CD4-positive, CD25-positive, alpha-beta regulatory T cell (primary cell): Measurements from ENCODE around the gene BST1. TPM values are rescaled to one million over a fixed set of nuclear protein-coding genes. Genes with fewer than 3 reads are reported as not detected.

ENCODE experiments used
- ATAC-seq, 2 donors: fragments of 150-1000 bp; cut with Tn5 transposase; one replicate each; pipeline ENCODE4 v1.10.0; 2021; ENCODE audit warnings: low read depth in 2 of 2, moderate number of reproducible peaks in 2 of 2, moderate library complexity in 1 of 2
- DNase-seq, 3 donors: peaks; one replicate each; pipeline versions ENCODE4 v3.0.0 to v3.0.0-alpha.2; 2012 to 2022; ENCODE audit warnings: mixed read lengths in 1 of 3
- H3K27ac ChIP-seq: one replicate; pipeline ENCODE4 v1.7.0; 2013; ENCODE audit warnings: mild to moderate bottlenecking, low read length; ENCODE audit not compliant: insufficient read depth, poor library complexity, severe bottlenecking
- H3K27me3 ChIP-seq: one replicate; pipeline ENCODE4 v1.7.0; 2013; ENCODE audit warnings: low read length; ENCODE audit not compliant: control insufficient read depth, insufficient read depth
- H3K36me3 ChIP-seq: one replicate; pipeline ENCODE4 v1.7.0; 2013; ENCODE audit warnings: mild to moderate bottlenecking, low read length, moderate library complexity; ENCODE audit not compliant: control insufficient read depth, insufficient read depth
- H3K4me1 ChIP-seq: 2 replicates; pipeline ENCODE4 v1.7.0; 2013; ENCODE audit warnings: mild to moderate bottlenecking, low read length; ENCODE audit not compliant: insufficient read depth, control insufficient read depth, poor library complexity, severe bottlenecking
- H3K4me3 ChIP-seq: one replicate; pipeline ENCODE4 v1.7.0; 2013; ENCODE audit warnings: low read depth, mild to moderate bottlenecking, low read length, moderate library complexity
- H3K9me3 ChIP-seq, 2 experiments: 1 replicate in 1 of 2; 2 replicates in 1 of 2; pipeline ENCODE4 v1.7.0; 2013; ENCODE audit warnings: low read length in 2 of 2, mild to moderate bottlenecking in 1 of 2, moderate library complexity in 1 of 2; ENCODE audit not compliant: control insufficient read depth in 2 of 2
- H3K27ac Mint-ChIP-seq, 3 donors: one replicate each; pipeline ENCODE4 v1.8.0; 2020 to 2022; ENCODE audit warnings: mild to moderate bottlenecking in 3 of 3, mixed read lengths in 3 of 3, moderate library complexity in 2 of 3
- H3K27me3 Mint-ChIP-seq: one replicate; pipeline ENCODE4 v1.8.0; 2022; ENCODE audit warnings: mild to moderate bottlenecking, mixed read lengths
- H3K36me3 Mint-ChIP-seq: one replicate; pipeline ENCODE4 v1.8.0; 2020; ENCODE audit warnings: mixed read lengths
- H3K4me1 Mint-ChIP-seq, 4 donors: one replicate each; pipeline ENCODE4 v1.8.0; 2020 to 2022; ENCODE audit warnings: mixed read lengths in 4 of 4, mild to moderate bottlenecking in 1 of 4
- H3K4me3 Mint-ChIP-seq, 4 donors: one replicate each; pipeline ENCODE4 v1.8.0; 2020 to 2022; ENCODE audit warnings: mild to moderate bottlenecking in 4 of 4, mixed read lengths in 4 of 4, moderate library complexity in 3 of 4
- H3K9me3 Mint-ChIP-seq, 7 donors: one replicate each; pipeline ENCODE4 v1.8.0; 2020 to 2022; ENCODE audit warnings: mixed read lengths in 7 of 7, mild to moderate bottlenecking in 3 of 7, moderate library complexity in 2 of 7
- polyA plus RNA-seq, 4 donors: library from polyadenylated mRNA; unstranded; fragments of 300-500 nt; fragmentation: Illumina TruSeq; gene quantifications; one replicate each; pipeline ENCODE4 v1.2.3, GENCODE V29; 2021
- total RNA-seq: library from RNA; stranded (reverse); gene quantifications from one replicate; pipeline ENCODE4 v1.2.3, GENCODE V29; 2022

BST1 gene
- total and polyA plus RNA-seq, 5 donors from 2014 or later, result 0.27 to 6.5 (median 1.5) TPM; not detected in 1

DNA sequence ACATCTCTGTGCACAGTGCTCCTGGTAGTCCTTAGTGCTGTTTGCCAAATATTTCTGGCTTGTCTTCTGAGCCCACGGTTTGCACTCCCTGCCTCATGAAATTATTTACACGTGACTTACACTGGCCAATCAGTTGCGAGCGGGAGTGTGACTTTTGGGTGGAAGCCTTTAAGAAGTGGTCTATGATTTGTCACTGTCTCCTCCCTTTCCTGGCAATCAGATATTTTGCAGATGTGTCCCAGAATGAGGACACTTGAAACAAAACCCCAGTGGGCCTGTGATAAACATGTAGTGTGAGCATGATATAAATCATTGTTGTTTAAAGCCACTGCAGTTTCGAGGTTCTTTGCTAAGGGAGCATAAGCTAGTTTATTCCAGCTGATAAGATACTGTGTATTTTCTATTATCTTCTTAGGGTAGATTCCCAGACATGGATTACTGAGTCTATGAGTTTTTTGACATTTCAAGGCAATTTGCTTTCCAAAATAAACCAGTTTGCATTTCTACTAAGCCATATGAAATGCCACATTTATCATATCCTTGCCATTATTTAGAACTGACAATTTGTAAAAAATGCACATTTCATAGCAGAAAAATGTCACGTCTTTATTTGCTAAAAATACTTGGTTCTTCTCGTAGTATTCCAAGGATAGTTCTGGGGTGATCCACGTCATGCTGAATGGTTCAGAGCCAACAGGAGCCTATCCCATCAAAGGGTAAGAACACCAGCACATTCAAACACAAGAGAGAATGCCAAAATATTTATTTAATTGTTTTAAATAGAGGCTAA, 12.0 kb downstream of the BST1 start:
- H3K36me3 Mint-ChIP-seq, result no peaks in the 10 kb centered on the region
- no peaks in the 10 kb centered on the region for H3K27me3 Mint-ChIP-seq
- H3K4me3 Mint-ChIP-seq, result no peak overlapping the region
- no peaks in the 10 kb centered on the region for H3K4me1 ChIP-seq
- DNase-seq (no peak), ATAC-seq (no peak)
- no peaks in the 10 kb centered on the region for H3K36me3 ChIP-seq
- no peaks in the 10 kb centered on the region for H3K9me3 Mint-ChIP-seq
- H3K4me1 Mint-ChIP-seq, result no peaks in the 10 kb centered on the region
- no peak overlapping the region for H3K27ac ChIP-seq
- H3K9me3 ChIP-seq, result no peaks in the 10 kb centered on the region
- H3K27ac Mint-ChIP-seq, result no peak overlapping the region
- H3K4me3 ChIP-seq, result no peak overlapping the region
- peaks cover 2% of the 10 kb centered on the region for H3K27me3 ChIP-seq

DNA sequence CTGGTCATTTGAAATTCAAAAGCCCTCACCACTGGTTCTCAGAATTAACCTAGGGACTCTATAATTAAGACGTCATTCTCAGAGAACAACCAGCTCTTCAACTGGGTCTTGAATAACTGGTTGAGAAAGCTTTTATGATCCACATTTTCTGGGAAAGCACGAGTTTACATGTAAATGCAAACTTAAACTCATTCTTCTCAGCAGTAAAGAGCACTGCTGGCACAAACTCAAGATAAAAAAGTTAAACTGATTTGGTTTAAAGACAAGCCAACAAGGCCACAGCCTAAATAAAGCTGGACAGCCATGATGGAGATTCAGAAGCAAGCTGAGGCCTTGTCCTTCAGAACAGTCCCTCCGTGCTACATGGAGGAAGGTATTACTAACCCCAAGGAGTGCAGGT, 13.2 kb downstream of the BST1 start:
- no peaks in the 10 kb centered on the region for H3K4me1 ChIP-seq
- H3K4me1 Mint-ChIP-seq, result no peaks in the 10 kb centered on the region
- H3K27me3 Mint-ChIP-seq, result no peaks in the 10 kb centered on the region
- no peaks in the 10 kb centered on the region for H3K9me3 ChIP-seq
- DNase-seq (no peak), ATAC-seq (no peak)
- H3K36me3 Mint-ChIP-seq, result no peaks in the 10 kb centered on the region
- no peak overlapping the region for H3K27ac Mint-ChIP-seq
- peaks cover 0 to 2% (median 0%) of the 10 kb centered on the region in 7 donors for H3K9me3 Mint-ChIP-seq
- no peaks in the 10 kb centered on the region for H3K36me3 ChIP-seq
- no peak overlapping the region for H3K4me3 ChIP-seq
- no peak overlapping the region for H3K27ac ChIP-seq
- H3K27me3 ChIP-seq, result peaks cover 2% of the 10 kb centered on the region
- no peak overlapping the region for H3K4me3 Mint-ChIP-seq

DNA sequence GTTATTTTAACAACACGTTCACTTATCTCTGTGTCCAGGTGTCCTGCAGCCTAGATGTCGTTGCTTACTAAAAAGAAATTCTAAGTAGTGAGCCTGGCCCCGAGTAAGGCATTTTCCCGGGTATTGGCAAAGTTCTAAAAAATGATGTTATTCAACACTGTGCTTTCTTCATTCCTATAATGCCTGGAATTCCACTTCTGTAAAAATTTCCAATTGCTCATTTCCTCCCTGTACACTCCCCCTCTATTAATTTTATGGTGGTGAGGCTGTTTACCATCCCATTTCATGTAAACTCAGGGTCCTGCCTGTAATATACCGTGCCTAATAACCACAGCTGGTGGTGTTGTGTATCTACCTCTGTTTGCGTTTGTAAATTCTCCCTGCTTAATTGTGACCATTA, 14.2 kb downstream of the BST1 start:
- Mint-ChIP-seq H3K27ac (no peak overlapping the region), H3K27me3 (no peaks in the 10 kb centered on the region), H3K4me3 (peak overlapping the region in 1 of 4 donors; percentile 33), H3K4me1 (no peaks in the 10 kb centered on the region), H3K36me3 (no peaks in the 10 kb centered on the region), H3K9me3 (peaks cover 0 to 2% (median 0%) of the 10 kb centered on the region in 7 donors)
- H3K4me1 ChIP-seq, result no peaks in the 10 kb centered on the region
- H3K27ac ChIP-seq, result no peak overlapping the region
- ATAC-seq, result no peak
- H3K9me3 ChIP-seq, result no peaks in the 10 kb centered on the region
- no peak for DNase-seq
- H3K4me3 ChIP-seq, result no peak overlapping the region
- peaks cover 2% of the 10 kb centered on the region for H3K27me3 ChIP-seq
- H3K36me3 ChIP-seq, result no peaks in the 10 kb centered on the region

DNA sequence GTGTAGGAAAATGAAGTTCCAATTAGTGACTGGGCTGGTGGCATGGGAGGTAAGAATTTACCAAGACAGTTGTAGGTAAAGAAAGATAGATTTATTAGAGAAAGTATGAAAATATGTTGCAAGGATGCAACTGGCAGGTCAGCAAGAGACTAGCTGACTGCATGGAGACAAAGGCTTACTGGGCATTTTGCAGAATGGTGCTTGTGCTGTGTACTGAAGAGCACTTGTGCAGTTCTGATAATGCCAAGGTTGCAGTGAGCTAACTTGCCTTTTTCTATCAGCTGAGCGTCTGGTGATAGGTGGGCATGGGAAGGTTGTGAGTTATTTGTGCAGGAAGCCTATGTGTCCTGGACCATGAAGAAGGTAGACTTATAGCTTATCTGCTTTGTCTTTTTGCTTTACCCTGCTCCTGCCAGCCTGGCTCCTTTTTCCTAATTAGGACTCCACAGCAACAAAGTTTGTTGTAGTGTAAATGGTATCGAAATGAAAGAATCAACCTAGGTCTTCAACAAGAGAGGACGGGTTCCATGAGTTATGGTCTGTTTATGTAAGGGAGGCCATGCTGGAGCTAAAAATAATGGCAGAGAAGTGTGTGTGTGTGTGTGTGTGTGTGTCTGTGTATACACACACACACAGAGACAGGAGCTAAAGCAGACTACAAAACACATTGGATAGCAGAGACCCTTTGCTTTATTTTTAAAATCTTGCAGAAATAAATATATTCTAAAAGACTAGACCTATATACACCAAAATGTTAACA, 15.0 kb downstream of the BST1 start:
- H3K4me3 Mint-ChIP-seq, result no peak overlapping the region
- ATAC-seq (no peak), DNase-seq (no peak)
- H3K27ac Mint-ChIP-seq, result no peak overlapping the region
- no peaks in the 10 kb centered on the region for H3K4me1 ChIP-seq
- H3K27ac ChIP-seq, result no peak overlapping the region
- H3K4me3 ChIP-seq, result no peak overlapping the region
- H3K4me1 Mint-ChIP-seq, result no peaks in the 10 kb centered on the region
- peaks cover 2% of the 10 kb centered on the region for H3K27me3 ChIP-seq
- no peaks in the 10 kb centered on the region for H3K27me3 Mint-ChIP-seq
- peaks cover 0 to 2% (median 0%) of the 10 kb centered on the region in 7 donors for H3K9me3 Mint-ChIP-seq
- no peaks in the 10 kb centered on the region for H3K36me3 ChIP-seq
- H3K36me3 Mint-ChIP-seq, result no peaks in the 10 kb centered on the region
- H3K9me3 ChIP-seq, result no peaks in the 10 kb centered on the region

DNA sequence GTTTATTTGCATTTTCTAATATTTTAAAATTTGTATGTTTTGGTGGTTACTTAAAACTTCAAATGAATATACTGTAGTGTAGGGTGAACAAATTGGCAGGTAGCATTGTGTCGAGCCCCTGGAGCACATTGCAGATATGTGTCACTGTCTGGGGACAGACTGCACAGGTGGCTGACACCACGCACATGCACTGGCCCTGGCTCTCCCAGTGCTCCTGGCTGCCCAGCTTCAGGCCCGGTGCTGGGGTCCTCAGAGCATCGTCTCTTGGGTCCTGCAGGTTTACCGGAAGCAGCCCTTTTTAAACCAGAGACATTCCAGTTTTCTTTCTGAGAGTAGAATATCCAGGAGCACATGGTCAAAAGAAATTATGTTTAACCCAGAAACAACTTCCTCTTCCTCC, 15.6 kb downstream of the BST1 start:
- Mint-ChIP-seq H3K27ac (no peak overlapping the region), H3K4me3 (no peak overlapping the region), H3K27me3 (no peaks in the 10 kb centered on the region), H3K36me3 (no peaks in the 10 kb centered on the region), H3K4me1 (no peaks in the 10 kb centered on the region), H3K9me3 (peaks cover 0 to 2% (median 0%) of the 10 kb centered on the region in 7 donors)
- H3K27ac ChIP-seq, result no peak overlapping the region
- H3K4me3 ChIP-seq, result no peak overlapping the region
- peaks cover 2% of the 10 kb centered on the region for H3K27me3 ChIP-seq
- no peak for ATAC-seq
- H3K36me3 ChIP-seq, result no peaks in the 10 kb centered on the region
- DNase-seq, result no peak
- no peaks in the 10 kb centered on the region for H3K4me1 ChIP-seq
- H3K9me3 ChIP-seq, result no peaks in the 10 kb centered on the region

DNA sequence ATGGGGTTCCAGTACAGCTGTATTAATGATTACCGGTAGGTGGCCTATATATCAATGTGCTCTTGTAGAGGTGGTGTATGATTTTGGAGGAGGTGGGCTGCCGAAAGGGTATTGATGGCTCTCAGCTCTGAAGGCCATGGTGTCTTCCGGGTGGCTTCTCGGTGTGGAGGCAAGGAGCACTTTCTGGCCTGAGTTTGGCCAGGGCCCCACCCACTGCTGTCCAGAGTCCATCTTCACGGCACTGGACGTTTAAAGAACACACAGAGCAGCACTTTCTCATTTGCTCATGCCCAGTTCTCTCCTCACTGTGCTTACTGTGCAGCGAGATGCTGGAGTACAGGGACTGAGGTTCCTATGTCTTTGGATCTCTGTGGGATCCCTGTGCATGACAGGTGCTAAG, 16.1 kb downstream of the BST1 start:
- no peak for DNase-seq
- Mint-ChIP-seq H3K4me3 (no peak overlapping the region), H3K27ac (no peak overlapping the region), H3K9me3 (peaks cover 0 to 2% (median 0%) of the 10 kb centered on the region in 7 donors), H3K36me3 (no peaks in the 10 kb centered on the region), H3K4me1 (no peaks in the 10 kb centered on the region), H3K27me3 (no peaks in the 10 kb centered on the region)
- Histone ChIP-seq H3K27ac (no peak overlapping the region), H3K9me3 (no peaks in the 10 kb centered on the region), H3K4me3 (no peak overlapping the region), H3K27me3 (peaks cover 2% of the 10 kb centered on the region), H3K4me1 (no peaks in the 10 kb centered on the region), H3K36me3 (no peaks in the 10 kb centered on the region)
- ATAC-seq, result no peak

DNA sequence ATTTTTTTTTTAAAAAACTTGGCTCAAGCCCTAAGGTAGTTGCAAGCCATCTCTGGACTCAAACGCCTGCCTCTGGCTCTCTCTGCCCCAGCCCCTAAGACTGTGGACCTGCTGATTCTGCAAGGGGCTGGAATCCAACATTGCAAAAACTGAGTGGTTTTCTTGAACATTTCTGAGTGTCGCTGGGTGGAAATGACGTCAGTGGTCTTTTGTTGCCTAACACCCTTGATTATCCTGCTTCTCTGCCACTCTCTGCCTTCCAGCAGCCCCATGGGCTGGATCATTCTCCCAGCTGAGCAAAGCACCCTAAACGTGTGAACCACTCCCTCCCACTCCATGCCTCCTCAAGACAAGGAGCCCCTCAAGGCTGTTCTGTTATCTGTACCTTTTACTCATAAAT, 16.6 kb downstream of the BST1 start:
- H3K36me3 Mint-ChIP-seq, result no peaks in the 10 kb centered on the region
- peaks cover 2% of the 10 kb centered on the region for H3K27me3 ChIP-seq
- no peak overlapping the region for H3K4me3 Mint-ChIP-seq
- H3K4me3 ChIP-seq, result no peak overlapping the region
- no peak overlapping the region for H3K27ac Mint-ChIP-seq
- no peak overlapping the region for H3K27ac ChIP-seq
- no peaks in the 10 kb centered on the region for H3K36me3 ChIP-seq
- no peaks in the 10 kb centered on the region for H3K4me1 ChIP-seq
- no peaks in the 10 kb centered on the region for H3K9me3 ChIP-seq
- peaks cover 0 to 2% (median 0%) of the 10 kb centered on the region in 7 donors for H3K9me3 Mint-ChIP-seq
- H3K27me3 Mint-ChIP-seq, result no peaks in the 10 kb centered on the region
- H3K4me1 Mint-ChIP-seq, result no peaks in the 10 kb centered on the region
- ATAC-seq (no peak), DNase-seq (no peak)
